GM06990 (cell line): Measurements from ENCODE around the gene WWP2.

ENCODE experiments used
- DNase-seq: peaks from one replicate; pipeline ENCODE4 v3.0.0-alpha.2; 2011; ENCODE audit not compliant: insufficient read length; ENCODE audit errors: extremely low read depth
- H3K27me3 ChIP-seq: replicated peaks from 2 replicates; pipeline ENCODE4 v1.6.0; 2011; ENCODE audit warnings: low read length; ENCODE audit not compliant: control insufficient read depth, insufficient read depth
- H3K36me3 ChIP-seq: 2 replicates; pipeline ENCODE4 v1.5.1; 2011; ENCODE audit warnings: low read length; ENCODE audit not compliant: control insufficient read depth, insufficient read depth
- H3K4me3 ChIP-seq: replicated peaks from 2 replicates; pipeline ENCODE4 v1.5.1; 2011; ENCODE audit warnings: low read depth, mild to moderate bottlenecking, control low read depth, low read length
- CTCF ChIP-seq: IDR thresholded peaks from 2 replicates; pipeline ENCODE4 v1.5.1; 2011; ENCODE audit warnings: low read length, control low read depth, mild to moderate bottlenecking, inconsistent platforms; ENCODE audit not compliant: insufficient read depth, poor library complexity, severe bottlenecking

Gene WWP2

GRCh38 chr16:69890892-69891282 lies 128.8 kb downstream of the WWP2 start:
- H3K27me3 ChIP-seq: no peaks in the 10 kb centered on the region
- no peak for DNase-seq
- peaks cover 4% of the 10 kb centered on the region for H3K36me3 ChIP-seq
- no peak for TF ChIP-seq CTCF
- H3K4me3 ChIP-seq: no peak overlapping the region

- Histone ChIP-seq H3K4me3 (no peak overlapping the region), H3K27me3 (no peaks in the 10 kb centered on the region), H3K36me3 (peaks cover 4% of the 10 kb centered on the region)
- DNase-seq: no peak
- TF ChIP-seq CTCF: no peak
Observed at GRCh38 chr16:69892378-69892777, 130.2 kb downstream of the WWP2 start.

- peaks cover 4% of the 10 kb centered on the region for H3K36me3 ChIP-seq
- H3K27me3 ChIP-seq: no peaks in the 10 kb centered on the region
- TF ChIP-seq CTCF: no peak
- H3K4me3 ChIP-seq: no peak overlapping the region
- DNase-seq: no peak
Observed at GRCh38 chr16:69893106-69893505, 131.0 kb downstream of the WWP2 start.

- no peak for DNase-seq
- no peak overlapping the region for H3K4me3 ChIP-seq
- H3K36me3 ChIP-seq: peaks cover under 1% of the 10 kb centered on the region; the same call in 1 of the 2 replicates
- TF ChIP-seq CTCF: no peak
- no peaks in the 10 kb centered on the region for H3K27me3 ChIP-seq
Observed at GRCh38 chr16:69894676-69895075, 132.5 kb downstream of the WWP2 start.

- Histone ChIP-seq H3K36me3 (no peaks in the 10 kb centered on the region), H3K4me3 (no peak overlapping the region), H3K27me3 (no peaks in the 10 kb centered on the region)
- no peak for TF ChIP-seq CTCF
- DNase-seq: no peak
Observed at GRCh38 chr16:69903865-69904415, 141.8 kb downstream of the WWP2 start.

- H3K4me3 ChIP-seq: no peak overlapping the region
- TF ChIP-seq CTCF: no peak
- DNase-seq: no peak
- no peaks in the 10 kb centered on the region; the same call in 1 of the 2 replicates for H3K36me3 ChIP-seq
- no peaks in the 10 kb centered on the region for H3K27me3 ChIP-seq
Observed at GRCh38 chr16:69904495-69905170, 142.5 kb downstream of the WWP2 start.
